DND-41 (cell line): Measurements from ENCODE around the gene ZNF506.

ENCODE experiments used
- ATAC-seq: fragments of 200-7000 bp; cut with Tn5 transposase; 3 replicates; pipeline ENCODE4 v1.9.1; 2021; ENCODE audit warnings: low read depth; ENCODE audit not compliant: insufficient read depth
- DNase-seq: peaks from one replicate; pipeline ENCODE4 v3.0.0-alpha.2; 2020
- H2AFZ ChIP-seq: 2 replicates; pipeline ENCODE4 v1.6.0; 2012; ENCODE audit warnings: low read depth, low read length
- H3K27ac ChIP-seq: 2 replicates; pipeline ENCODE4 v1.5.1; 2012; ENCODE audit warnings: low read length, inconsistent platforms
- H3K27me3 ChIP-seq: fragments of 200-600 bp; sonication (generic); 2 replicates; pipeline ENCODE4 v1.6.0; 2012; ENCODE audit warnings: low read length, mild to moderate bottlenecking, inconsistent platforms; ENCODE audit not compliant: insufficient read depth, poor library complexity
- H3K36me3 ChIP-seq: 2 replicates; pipeline ENCODE4 v1.5.1; 2012; ENCODE audit warnings: low read length, inconsistent platforms; ENCODE audit not compliant: insufficient read depth
- H3K4me1 ChIP-seq: 2 replicates; pipeline ENCODE4 v1.5.1; 2012; ENCODE audit warnings: mild to moderate bottlenecking, low read length; ENCODE audit not compliant: insufficient read depth
- H3K4me2 ChIP-seq: 2 replicates; pipeline ENCODE4 v1.6.0; 2012; ENCODE audit warnings: mild to moderate bottlenecking, moderate library complexity, low read length, inconsistent platforms; ENCODE audit not compliant: insufficient read depth
- H3K4me3 ChIP-seq, 2 experiments: fragments of 200-600 bp in 1 of 2; shearing (Covaris generic) in 1 of 2; 2 replicates each; pipeline ENCODE4 v1.5.1; 2012 to 2016; ENCODE audit warnings: inconsistent platforms in 2 of 2, low read length in 2 of 2, mild to moderate bottlenecking in 2 of 2, low read depth in 1 of 2, moderate library complexity in 1 of 2
- H3K79me2 ChIP-seq: 2 replicates; pipeline ENCODE4 v1.6.0; 2012; ENCODE audit warnings: low read length, inconsistent platforms; ENCODE audit not compliant: insufficient read depth
- H3K9ac ChIP-seq: 2 replicates; pipeline ENCODE4 v1.6.0; 2012; ENCODE audit warnings: low read depth, mild to moderate bottlenecking, inconsistent platforms, low read length, moderate library complexity
- H3K9me3 ChIP-seq: 2 replicates; pipeline ENCODE4 v1.5.1; 2012; ENCODE audit warnings: low read length, moderate library complexity, mild to moderate bottlenecking, inconsistent platforms; ENCODE audit not compliant: insufficient read depth, severe bottlenecking
- H4K20me1 ChIP-seq: 2 replicates; pipeline ENCODE4 v1.6.0; 2012; ENCODE audit warnings: low read length; ENCODE audit not compliant: insufficient read depth
- CTCF ChIP-seq: IDR thresholded peaks from 2 replicates; pipeline ENCODE4 v1.5.1; 2012; ENCODE audit warnings: borderline replicate concordance, low read length, moderate library complexity, mild to moderate bottlenecking; ENCODE audit not compliant: poor library complexity, severe bottlenecking; ENCODE audit errors: extremely low read depth
- EZH2 ChIP-seq: IDR thresholded peaks from 3 replicates; pipeline ENCODE4 v1.6.1; 2012; ENCODE audit warnings: borderline replicate concordance, low read depth, mild to moderate bottlenecking, moderate library complexity, low read length, inconsistent platforms; ENCODE audit not compliant: severe bottlenecking

Gene ZNF506

GRCh38 chr19:19758164-19758563 is 63.4 kb downstream of the ZNF506 start:
- Histone ChIP-seq H3K4me3 (no peak overlapping the region), H3K9ac (no peak overlapping the region), H3K9me3 (peaks cover 4% of the 10 kb centered on the region), H3K4me2 (no peak overlapping the region), H2AFZ (no peak overlapping the region), H3K36me3 (no peaks in the 10 kb centered on the region), H3K4me1 (no peaks in the 10 kb centered on the region), H3K79me2 (no peaks in the 10 kb centered on the region), H3K27me3 (no peaks in the 10 kb centered on the region), H4K20me1 (no peaks in the 10 kb centered on the region), H3K27ac (no peak overlapping the region)
- TF ChIP-seq EZH2 (no peak), CTCF (peak; percentile 19)
- no peak for DNase-seq
- ATAC-seq = 0 out of 3 replicates have a peak, but pooled peaks have one; percentile 39

GRCh38 chr19:19752760-19753403 is 68.7 kb downstream of the ZNF506 start:
- DNase-seq (no peak), ATAC-seq (no peak)
- TF ChIP-seq EZH2 (no peak), CTCF (no peak)
- no peak overlapping the region for H3K4me2 ChIP-seq
- H2AFZ ChIP-seq = no peak overlapping the region
- no peaks in the 10 kb centered on the region for H3K27me3 ChIP-seq
- no peak overlapping the region for H3K9ac ChIP-seq
- no peaks in the 10 kb centered on the region for H3K4me1 ChIP-seq
- no peaks in the 10 kb centered on the region for H3K36me3 ChIP-seq
- H4K20me1 ChIP-seq = no peaks in the 10 kb centered on the region
- peaks cover 4% of the 10 kb centered on the region for H3K9me3 ChIP-seq
- H3K4me3 ChIP-seq = no peak overlapping the region
- H3K27ac ChIP-seq = no peak overlapping the region
- H3K79me2 ChIP-seq = no peaks in the 10 kb centered on the region

- H3K9me3 ChIP-seq = peaks cover 4% of the 10 kb centered on the region
- no peak overlapping the region for H3K27ac ChIP-seq
- no peak for ATAC-seq
- no peak for TF ChIP-seq EZH2
- no peak for TF ChIP-seq CTCF
- H3K4me1 ChIP-seq = no peaks in the 10 kb centered on the region
- no peak overlapping the region for H3K4me3 ChIP-seq
- DNase-seq = no peak
- H3K79me2 ChIP-seq = no peaks in the 10 kb centered on the region
- H3K36me3 ChIP-seq = no peaks in the 10 kb centered on the region
- H3K9ac ChIP-seq = no peak overlapping the region
- no peaks in the 10 kb centered on the region for H3K27me3 ChIP-seq
- H3K4me2 ChIP-seq = no peak overlapping the region
- no peaks in the 10 kb centered on the region for H4K20me1 ChIP-seq
- H2AFZ ChIP-seq = no peak overlapping the region
Observed at GRCh38 chr19:19751846-19752245, 69.7 kb downstream of the ZNF506 start.
